ENCODE data around the gene SNX25.

DNA sequence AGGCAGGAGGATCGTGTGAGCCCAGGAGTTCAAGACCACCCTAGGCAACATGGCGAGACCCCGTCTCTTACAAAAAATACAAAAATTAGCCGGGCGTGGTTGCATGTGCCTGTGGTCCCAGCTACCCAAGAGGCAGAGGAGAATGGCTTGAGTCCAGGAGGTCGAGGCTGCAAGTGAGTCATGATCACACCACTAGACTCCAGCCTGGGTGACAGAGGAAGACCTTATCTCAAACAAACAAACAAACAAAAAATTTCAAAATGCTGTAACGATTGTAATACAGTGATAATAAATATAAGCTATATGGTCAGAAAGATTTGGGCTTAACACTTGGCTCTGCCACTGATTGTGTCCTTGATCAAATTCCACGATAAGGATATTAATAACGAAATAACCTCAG is 42.2 kb upstream of the SNX25 start:
- TF ChIP-seq KMT2B (CRISPR knock-in tag; IDR thresholded peaks at IDR 0.05) (no peak), NFYC (CRISPR knock-in tag; IDR thresholded peaks at IDR 0.05) (no peak), NFE2L1 (CRISPR knock-in tag; IDR thresholded peaks at IDR 0.05; ENCODE audit: borderline replicate concordance) (no peak), EZH2 (conservative IDR thresholded peaks at IDR 0.05; ENCODE audit: low read depth, low read length) (no peak), HDAC6 (IDR thresholded peaks at IDR 0.05; ENCODE audit: low read depth, low read length) (no peak), KAT8 (CRISPR knock-in tag; IDR thresholded peaks at IDR 0.05) (no peak), ZBTB1 (CRISPR knock-in tag; IDR thresholded peaks at IDR 0.05; ENCODE audit: borderline replicate concordance) (no peak)
- TF ChIP-seq, protein P1, sequence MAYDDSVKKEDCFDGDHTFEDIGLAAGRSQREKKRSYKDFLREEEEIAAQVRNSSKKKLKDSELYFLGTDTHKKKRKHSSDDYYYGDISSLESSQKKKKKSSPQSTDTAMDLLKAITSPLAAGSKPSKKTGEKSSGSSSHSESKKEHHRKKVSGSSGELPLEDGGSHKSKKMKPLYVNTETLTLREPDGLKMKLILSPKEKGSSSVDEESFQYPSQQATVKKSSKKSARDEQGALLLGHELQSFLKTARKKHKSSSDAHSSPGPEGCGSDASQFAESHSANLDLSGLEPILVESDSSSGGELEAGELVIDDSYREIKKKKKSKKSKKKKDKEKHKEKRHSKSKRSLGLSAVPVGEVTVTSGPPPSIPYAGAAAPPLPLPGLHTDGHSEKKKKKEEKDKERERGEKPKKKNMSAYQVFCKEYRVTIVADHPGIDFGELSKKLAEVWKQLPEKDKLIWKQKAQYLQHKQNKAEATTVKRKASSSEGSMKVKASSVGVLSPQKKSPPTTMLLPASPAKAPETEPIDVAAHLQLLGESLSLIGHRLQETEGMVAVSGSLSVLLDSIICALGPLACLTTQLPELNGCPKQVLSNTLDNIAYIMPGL (CRISPR knock-in tag; IDR thresholded peaks at IDR 0.05; ENCODE audit: borderline replicate concordance in 1 of 2, low read depth in 1 of 2) = no peak
